K562 (cell line): ENCODE results near the gene AFF1. TPM values are rescaled to one million over a fixed set of nuclear protein-coding genes. Genes with fewer than 3 reads are reported as not detected.

ENCODE experiments used
- CCAR2 ChIP-seq: fragments of 200-400 bp; formaldehyde crosslinking; IDR thresholded peaks from 2 replicates; pipeline ENCODE4 v1.6.1; 2017; ENCODE audit warnings: mild to moderate bottlenecking, low read depth, low read length
- CEBPG ChIP-seq, 3 experiments: fragments of 200-800 bp in 1 of 3; sonication (Bioruptor generic) in 1 of 3; sonication (generic) in 1 of 3; formaldehyde crosslinking in 1 of 3; IDR thresholded peaks in 2 of 3; conservative IDR thresholded peaks in 1 of 3; 2 replicates each; pipeline versions ENCODE4 v1.6.1 to v1.8.0; 2016 to 2022; ENCODE audit warnings: missing compliant biosample characterization in 2 of 3, missing genetic modification characterization in 2 of 3, mild to moderate bottlenecking in 1 of 3, missing genetic modification reagents in 1 of 3
- DPF2 ChIP-seq: fragments of 450-650 bp; IDR thresholded peaks from 2 replicates; pipeline ENCODE4 v1.6.1; 2016
- HDAC3 ChIP-seq: fragments of 450-650 bp; IDR thresholded peaks from 2 replicates; pipeline ENCODE4 v1.6.1; 2018; ENCODE audit warnings: borderline replicate concordance, mild to moderate bottlenecking, moderate library complexity; ENCODE audit not compliant: partially characterized antibody
- JUND ChIP-seq, 2 experiments: IDR thresholded peaks; 2 replicates in 1 of 2; 3 replicates in 1 of 2; pipeline ENCODE4 v1.6.1; 2011; ENCODE audit warnings: borderline replicate concordance in 2 of 2, low read depth in 2 of 2, low read length in 2 of 2, improper control_type of control experiment in 1 of 2, missing biosample characterization in 1 of 2, missing genetic modification characterization in 1 of 2, missing genetic modification reagents in 1 of 2
- KDM1A ChIP-seq, 2 experiments: fragments of 450-650 bp; IDR thresholded peaks; 2 replicates each; pipeline ENCODE4 v1.6.1; 2016; ENCODE audit warnings: mild to moderate bottlenecking in 2 of 2
- KDM5B ChIP-seq: fragments of 200-600 bp; sonication (generic); IDR thresholded peaks from 2 replicates; pipeline ENCODE4 v1.6.1; 2012; ENCODE audit warnings: low read depth, mild to moderate bottlenecking, moderate library complexity, low read length, control low read depth, inconsistent platforms; ENCODE audit not compliant: insufficient replicate concordance
- NCOR1 ChIP-seq: fragments of 450-650 bp; IDR thresholded peaks from 2 replicates; pipeline ENCODE4 v1.6.1; 2016; ENCODE audit warnings: mild to moderate bottlenecking, moderate library complexity
- PPARD ChIP-seq: fragments of 250-450 bp; sonication (Bioruptor Pico); IDR thresholded peaks from 2 replicates; pipeline ENCODE4 v1.8.0; 2022; ENCODE audit warnings: inconsistent platforms, mild to moderate bottlenecking, moderate library complexity
- RBM14 ChIP-seq: fragments of 200-400 bp; formaldehyde crosslinking; IDR thresholded peaks from 2 replicates; pipeline ENCODE4 v1.6.1; 2018; ENCODE audit warnings: low read depth, mild to moderate bottlenecking, low read length, moderate library complexity, borderline replicate concordance; ENCODE audit not compliant: insufficient read depth
- RFX1 ChIP-seq: fragments of 450-650 bp; IDR thresholded peaks from 2 replicates; pipeline ENCODE4 v1.6.1; 2016; ENCODE audit warnings: mild to moderate bottlenecking, moderate library complexity
- TRIM24 ChIP-seq, 2 experiments: fragments of 450-650 bp; IDR thresholded peaks; 2 replicates each; pipeline ENCODE4 v1.6.1; 2016
- ZC3H11A ChIP-seq: IDR thresholded peaks from 2 replicates; pipeline ENCODE4 v1.6.1; 2012; ENCODE audit warnings: low read depth, low read length, improper control_type of control experiment
- ZKSCAN8 ChIP-seq: fragments of 200-800 bp; sonication (Bioruptor generic); IDR thresholded peaks from 2 replicates; pipeline ENCODE4 v1.6.1; 2016; ENCODE audit warnings: missing genetic modification characterization, missing compliant biosample characterization
- polyA plus RNA-seq, 8 experiments: library from polyadenylated mRNA; depleted of rRNA in 4 of 8; stranded (reverse) in 5 of 8; unstranded in 3 of 8; fragments of >200 nt; fragmentation: Nextera tagmentation in 2 of 8; fragmentation: Illumina TruSeq in 1 of 8; extraction: Ambion mirVana in 2 of 8; extraction: Trizol in 1 of 8; gene quantifications; 2 replicates each; pipeline versions ENCODE4 v1.2.1 to v1.2.3, GENCODE V29; 2011 to 2014; ENCODE audit warnings: inconsistent platforms in 1 of 8, missing spikeins in 1 of 8
- total RNA-seq, 7 experiments: library from RNA; depleted of rRNA in 6 of 7; stranded (reverse); fragments of >200 nt in 6 of 7; fragmentation: Illumina TruSeq in 2 of 7; extraction: Trizol in 2 of 7; gene quantifications; 2 replicates each; pipeline versions ENCODE4 v1.2.1 to v1.2.3, GENCODE V29; 2011 to 2021; ENCODE audit warnings: low replicate concordance in 1 of 7
- TF ChIP-seq, protein P1 (sequence below): fragments of 450-650 bp; formaldehyde crosslinking; IDR thresholded peaks from 2 replicates; pipeline ENCODE4 v1.4.0; 2022; ENCODE audit warnings: missing genetic modification characterization
- TF ChIP-seq, protein P2 (sequence below): fragments of 250-450 bp; sonication (Bioruptor Pico); IDR thresholded peaks from 2 replicates; pipeline ENCODE4 v1.5.0; 2021; ENCODE audit warnings: mild to moderate bottlenecking, moderate library complexity

AFF1 gene
- total and polyA plus RNA-seq, 9 of the 15 experiments (the other 6 are each of a cell fraction or from before 2014, with no cell fraction given), result 4.1 to 47.5 (median 17.2) TPM

DNA sequence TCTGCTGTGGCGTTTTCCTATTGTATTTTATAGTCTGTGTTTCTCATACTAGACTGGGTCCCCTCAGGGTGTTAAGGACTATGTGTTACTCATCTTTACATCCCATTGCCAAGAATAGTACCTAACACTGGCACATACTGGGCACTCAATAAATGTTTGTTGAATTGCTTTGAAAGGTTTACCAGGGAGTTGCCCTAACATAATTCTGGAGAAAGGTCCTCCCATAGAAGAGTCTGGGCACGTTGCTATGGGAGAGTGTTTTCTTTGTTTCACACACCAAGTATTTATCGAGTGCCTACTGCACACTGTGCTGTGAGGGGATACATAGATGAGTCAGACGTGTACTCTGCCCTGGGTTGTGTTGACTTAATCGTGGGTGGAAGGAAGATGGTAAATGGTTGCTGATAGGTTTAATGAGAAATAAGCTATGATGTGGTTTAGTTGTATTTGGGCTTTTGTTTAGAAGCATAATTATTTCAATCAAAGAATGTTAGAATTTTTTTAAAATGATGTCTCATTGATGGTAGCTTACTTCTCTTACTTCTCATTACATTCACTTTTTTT, 42.9 kb downstream of the AFF1 start (continued):
- TF ChIP-seq JUND (IDR thresholded peaks at IDR 0.05; ENCODE audit: borderline replicate concordance, low read depth, low read length), result peak; percentile 41; the same call in 1 of the 2 replicates
- TF ChIP-seq JUND (tag; IDR thresholded peaks at IDR 0.05; ENCODE audit: borderline replicate concordance, low read depth, low read length), result no peak
- TF ChIP-seq KDM5B, result no peak
- no peak for TF ChIP-seq NCOR1
- no peak for TF ChIP-seq RBM14
- no peak for TF ChIP-seq CCAR2
- no peak for TF ChIP-seq ZC3H11A
- peak; percentile 60; the same call in 1 of the 2 replicates for TF ChIP-seq ZKSCAN8 (CRISPR knock-in tag)
- TF ChIP-seq HDAC3, result no peak
- TF ChIP-seq TRIM24 (IDR thresholded peaks at IDR 0.05), result no peak
- peak in 1 of 2 experiments; percentile 52; a peak in 1 of 4 replicates for TF ChIP-seq KDM1A (IDR thresholded peaks at IDR 0.05)
- TF ChIP-seq, protein P1, sequence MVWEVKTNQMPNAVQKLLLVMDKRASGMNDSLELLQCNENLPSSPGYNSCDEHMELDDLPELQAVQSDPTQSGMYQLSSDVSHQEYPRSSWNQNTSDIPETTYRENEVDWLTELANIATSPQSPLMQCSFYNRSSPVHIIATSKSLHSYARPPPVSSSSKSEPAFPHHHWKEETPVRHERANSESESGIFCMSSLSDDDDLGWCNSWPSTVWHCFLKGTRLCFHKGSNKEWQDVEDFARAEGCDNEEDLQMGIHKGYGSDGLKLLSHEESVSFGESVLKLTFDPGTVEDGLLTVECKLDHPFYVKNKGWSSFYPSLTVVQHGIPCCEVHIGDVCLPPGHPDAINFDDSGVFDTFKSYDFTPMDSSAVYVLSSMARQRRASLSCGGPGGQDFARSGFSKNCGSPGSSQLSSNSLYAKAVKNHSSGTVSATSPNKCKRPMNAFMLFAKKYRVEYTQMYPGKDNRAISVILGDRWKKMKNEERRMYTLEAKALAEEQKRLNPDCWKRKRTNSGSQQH (CRISPR knock-in tag), result no peak
- TF ChIP-seq, protein P2, sequence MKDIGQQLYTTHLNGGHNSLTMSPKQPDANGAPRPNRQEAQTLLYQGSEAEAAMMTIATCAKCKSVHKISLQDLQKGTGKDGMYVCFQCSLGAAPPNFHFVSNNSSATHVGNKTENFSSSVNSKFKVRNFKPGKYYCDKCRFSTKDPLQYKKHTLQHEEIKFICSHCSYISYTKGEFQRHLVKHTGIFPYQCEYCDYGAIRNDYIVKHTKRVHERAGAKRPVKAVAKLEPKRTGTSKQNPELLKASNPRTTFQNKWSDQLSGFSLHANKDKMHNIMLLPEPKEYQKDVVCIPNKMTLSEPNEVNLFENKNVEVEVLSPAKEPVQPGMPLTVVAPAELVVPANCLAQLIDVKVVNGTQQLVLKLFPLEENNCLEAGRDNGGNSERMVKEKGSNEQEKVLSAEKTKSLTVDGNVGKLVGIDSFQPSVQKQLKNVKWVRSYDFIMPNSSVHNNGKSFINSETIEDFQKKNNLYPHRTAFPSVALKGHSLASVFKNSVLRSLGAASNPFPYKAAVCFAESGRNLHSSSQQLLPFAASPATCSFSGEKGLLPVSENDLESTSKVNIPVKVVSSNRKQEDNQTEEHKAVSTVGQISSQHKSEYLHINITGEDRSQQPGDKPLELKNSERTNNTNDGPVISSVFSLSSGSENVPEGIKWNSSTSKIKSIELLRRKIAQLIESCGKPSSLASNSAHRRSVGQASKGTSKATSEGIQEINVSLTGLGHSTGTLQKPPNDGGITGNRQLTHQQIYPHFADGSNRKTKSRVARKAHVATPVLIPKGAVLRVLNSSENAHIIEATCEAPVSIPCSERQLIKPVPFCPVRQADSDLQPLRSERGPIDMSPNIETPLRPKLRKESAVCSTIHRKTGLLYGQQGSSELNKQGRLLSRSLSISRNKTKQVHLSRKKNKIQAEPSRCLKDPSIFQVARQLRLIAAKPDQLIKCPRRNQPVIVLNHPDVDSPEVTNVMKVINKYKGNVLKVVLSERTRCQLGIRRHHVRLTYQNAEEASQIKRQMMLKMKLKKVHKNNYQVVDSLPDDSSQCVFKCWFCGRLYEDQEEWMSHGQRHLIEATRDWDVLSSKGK (CRISPR knock-in tag), result no peak
- TF ChIP-seq RFX1, result peak; percentile 30; the same call in 1 of the 2 replicates
- TF ChIP-seq DPF2, result peak; percentile 31; the same call in 1 of the 2 replicates
- TF ChIP-seq CEBPG (CRISPR knock-in tag; IDR thresholded peaks at IDR 0.05), result no peak
- no peak for TF ChIP-seq CEBPG (tag; conservative IDR thresholded peaks at IDR 0.05 in 1 of 2, IDR thresholded peaks at IDR 0.05 in 1 of 2)
- TF ChIP-seq PPARD (CRISPR knock-in tag), result no peak
